Measurements from ENCODE around the gene CLSTN2.
A peak's percentile ranks its signal among the peaks of the same experiment; 100 is the strongest.

The CLSTN2 gene

DNA sequence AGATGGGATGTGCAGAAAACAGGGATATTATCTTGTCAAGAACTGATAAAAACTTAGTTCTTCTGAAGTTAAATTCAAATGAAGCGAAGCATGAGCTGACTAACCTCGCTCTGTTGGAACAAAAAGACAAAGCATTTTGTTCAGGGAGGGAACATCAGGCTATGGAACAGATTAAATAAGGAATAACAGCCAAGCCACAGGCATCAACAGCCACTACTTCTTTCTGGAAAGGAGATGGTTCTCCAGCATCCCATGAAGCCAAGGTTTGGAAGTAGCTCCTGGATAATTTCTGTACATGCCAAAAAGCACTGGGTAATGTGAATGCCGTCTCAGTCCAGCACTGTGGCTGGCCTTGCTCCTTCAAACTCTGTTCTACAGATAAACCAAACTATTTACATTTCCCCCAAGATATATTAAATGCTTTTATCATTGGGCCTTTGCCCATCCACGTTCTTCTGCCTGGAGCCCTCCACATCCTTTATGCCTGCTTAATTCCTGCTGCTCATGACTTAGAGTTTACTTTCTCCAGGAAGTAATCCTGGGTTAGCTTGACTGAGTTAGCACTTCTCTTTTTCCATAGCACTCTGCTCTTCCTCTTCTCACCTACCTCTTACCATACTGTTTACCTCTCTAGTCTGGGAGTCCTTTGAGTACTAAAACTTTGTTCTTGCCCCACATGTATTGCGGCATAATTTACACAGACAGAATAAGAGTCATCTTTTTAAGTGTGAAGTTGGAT lies 232.0 kb downstream of the CLSTN2 start:
- Mint-ChIP-seq H3K4me1 (peaks cover 7% of the 10 kb centered on the region), H3K9me3 (no peaks in the 10 kb centered on the region), H3K4me3 (no peak overlapping the region), H3K27me3 (ENCODE audit: low read depth) (no peaks in the 10 kb centered on the region), H3K36me3 (ENCODE audit: low read depth) (no peaks in the 10 kb centered on the region), H3K27ac (no peak overlapping the region)
- TF ChIP-seq, protein P1, sequence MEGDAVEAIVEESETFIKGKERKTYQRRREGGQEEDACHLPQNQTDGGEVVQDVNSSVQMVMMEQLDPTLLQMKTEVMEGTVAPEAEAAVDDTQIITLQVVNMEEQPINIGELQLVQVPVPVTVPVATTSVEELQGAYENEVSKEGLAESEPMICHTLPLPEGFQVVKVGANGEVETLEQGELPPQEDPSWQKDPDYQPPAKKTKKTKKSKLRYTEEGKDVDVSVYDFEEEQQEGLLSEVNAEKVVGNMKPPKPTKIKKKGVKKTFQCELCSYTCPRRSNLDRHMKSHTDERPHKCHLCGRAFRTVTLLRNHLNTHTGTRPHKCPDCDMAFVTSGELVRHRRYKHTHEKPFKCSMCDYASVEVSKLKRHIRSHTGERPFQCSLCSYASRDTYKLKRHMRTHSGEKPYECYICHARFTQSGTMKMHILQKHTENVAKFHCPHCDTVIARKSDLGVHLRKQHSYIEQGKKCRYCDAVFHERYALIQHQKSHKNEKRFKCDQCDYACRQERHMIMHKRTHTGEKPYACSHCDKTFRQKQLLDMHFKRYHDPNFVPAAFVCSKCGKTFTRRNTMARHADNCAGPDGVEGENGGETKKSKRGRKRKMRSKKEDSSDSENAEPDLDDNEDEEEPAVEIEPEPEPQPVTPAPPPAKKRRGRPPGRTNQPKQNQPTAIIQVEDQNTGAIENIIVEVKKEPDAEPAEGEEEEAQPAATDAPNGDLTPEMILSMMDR (IDR thresholded peaks at IDR 0.05; ENCODE audit: unreplicated experiment in 3 of 3) = no peak

DNA sequence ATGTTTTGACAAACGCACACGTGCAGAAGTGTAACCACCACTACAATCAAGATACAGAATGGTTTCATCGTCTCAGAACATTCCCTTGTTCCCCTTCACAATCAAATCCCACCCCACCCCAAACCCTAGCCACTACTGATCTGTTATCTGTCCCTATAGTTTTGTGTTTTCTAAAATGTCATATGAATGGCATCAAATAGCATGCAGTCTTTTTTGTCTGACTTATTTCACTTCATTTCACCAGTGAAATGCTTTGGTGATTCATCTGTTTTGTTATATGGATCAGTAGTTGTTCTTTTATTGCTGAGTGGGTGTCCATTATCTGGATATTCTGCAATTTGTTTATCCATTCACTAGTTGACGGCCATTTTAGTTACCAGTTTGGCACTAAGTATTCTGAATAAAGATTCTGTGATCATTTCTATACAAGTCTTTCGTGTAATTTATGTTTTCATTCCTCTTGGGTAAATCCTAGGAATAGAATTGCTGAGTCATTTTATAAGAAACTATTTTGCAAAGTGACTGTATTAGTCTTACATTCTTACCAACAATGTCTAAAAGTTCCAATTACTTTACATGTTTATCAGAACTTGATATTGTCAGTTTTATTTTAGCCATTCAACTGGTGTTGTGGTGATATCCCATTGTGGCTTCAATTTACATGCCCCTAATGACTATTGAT lies 232.8 kb downstream of the CLSTN2 start:
- TF ChIP-seq, protein P1 (IDR thresholded peaks at IDR 0.05; ENCODE audit: unreplicated experiment in 3 of 3) = no peak
- Mint-ChIP-seq H3K27ac (no peak overlapping the region), H3K9me3 (no peaks in the 10 kb centered on the region), H3K36me3 (ENCODE audit: low read depth) (no peaks in the 10 kb centered on the region), H3K27me3 (ENCODE audit: low read depth) (no peaks in the 10 kb centered on the region), H3K4me3 (no peak overlapping the region), H3K4me1 (peaks cover under 1% of the 10 kb centered on the region)

- Mint-ChIP-seq H3K4me1 (no peaks in the 10 kb centered on the region), H3K27me3 (ENCODE audit: low read depth) (no peaks in the 10 kb centered on the region), H3K4me3 (no peak overlapping the region), H3K36me3 (ENCODE audit: low read depth) (no peaks in the 10 kb centered on the region), H3K9me3 (no peaks in the 10 kb centered on the region), H3K27ac (no peak overlapping the region)
- TF ChIP-seq, protein P1 (IDR thresholded peaks at IDR 0.05; ENCODE audit: unreplicated experiment in 3 of 3) = no peak
Observed at GRCh38 chr3:140170612-140171011, 235.6 kb downstream of the CLSTN2 start.

- TF ChIP-seq, protein P1 (IDR thresholded peaks at IDR 0.05; ENCODE audit: unreplicated experiment in 3 of 3) = no peak
- Mint-ChIP-seq H3K9me3 (no peaks in the 10 kb centered on the region), H3K27ac (no peak overlapping the region), H3K27me3 (ENCODE audit: low read depth) (peaks cover 7% of the 10 kb centered on the region), H3K4me3 (no peak overlapping the region), H3K36me3 (ENCODE audit: low read depth) (no peaks in the 10 kb centered on the region), H3K4me1 (peaks cover 23% of the 10 kb centered on the region)
Observed at GRCh38 chr3:140176526-140176925, 241.5 kb downstream of the CLSTN2 start.

GRCh38 chr3:140177943-140178342 lies 243.0 kb downstream of the CLSTN2 start:
- peaks cover 23% of the 10 kb centered on the region for H3K4me1 Mint-ChIP-seq
- H3K9me3 Mint-ChIP-seq = no peaks in the 10 kb centered on the region
- peaks cover 11% of the 10 kb centered on the region for H3K27me3 Mint-ChIP-seq (ENCODE audit: low read depth)
- no peaks in the 10 kb centered on the region for H3K36me3 Mint-ChIP-seq (ENCODE audit: low read depth)
- TF ChIP-seq, protein P1 (IDR thresholded peaks at IDR 0.05; ENCODE audit: unreplicated experiment in 3 of 3) = no peak
- no peak overlapping the region for H3K4me3 Mint-ChIP-seq
- peak overlapping the region in 2 of 3 experiments; percentile 29 to 48 for H3K27ac Mint-ChIP-seq
